ENCODE measurements around the gene RUFY3. TPM values are rescaled to one million over a fixed set of nuclear protein-coding genes. Genes with fewer than 3 reads are reported as not detected.

RUFY3 gene
- polyA plus RNA-seq, 3 donors: 11.1 to 37.3 (median 12.5) TPM

DNA sequence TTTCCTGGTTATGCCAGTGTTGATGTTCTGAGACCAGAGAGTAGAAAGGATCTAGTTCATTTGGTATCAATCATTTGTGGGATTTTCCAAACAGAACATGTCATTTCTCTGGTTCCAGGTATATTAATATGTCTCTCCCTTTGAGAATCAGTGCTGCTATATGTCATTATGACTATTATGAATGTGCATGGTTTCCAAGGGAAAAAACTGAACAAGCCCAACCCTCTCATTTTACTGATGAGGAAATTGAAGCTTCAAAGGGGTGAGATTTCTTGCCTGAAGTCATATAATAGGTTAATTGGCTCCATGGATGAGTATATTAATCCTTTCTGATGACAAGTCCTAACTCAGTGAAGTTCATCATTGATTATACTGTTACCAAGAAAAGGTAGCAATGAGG lies 31.9 kb downstream of the RUFY3 start:
- Histone ChIP-seq H3K4me2 (replicated peaks; ENCODE audit: extremely low read depth, low read length, poor library complexity, severe bottlenecking) (no peak overlapping the region), H3K9me3 (replicated peaks in 1 of 2; ENCODE audit: control insufficient read depth in 1 of 2, insufficient read depth in 1 of 2, low read length in 2 of 2) (no peaks in the 10 kb centered on the region), H3K79me2 (ENCODE audit: insufficient read depth, low read length) (peaks cover 54% of the 10 kb centered on the region), H3K27ac (ENCODE audit: low read depth in 1 of 2, low read length in 2 of 2) (peak overlapping the region; percentile 76 to 78), H2AFZ (ENCODE audit: insufficient read depth, low read depth, low read length, poor library complexity, severe bottlenecking) (no peak overlapping the region), H3K36me3 (replicated peaks in 1 of 2; ENCODE audit: control insufficient read depth in 1 of 2, insufficient read depth in 2 of 2, low read length in 2 of 2) (no peaks in the 10 kb centered on the region), H3K4me1 (ENCODE audit: control insufficient read depth in 1 of 2, insufficient read depth in 2 of 2, low read length in 2 of 2) (peaks cover 20 to 27% of the 10 kb centered on the region in 2 donors), H3K9ac (ENCODE audit: insufficient read depth, low read length, poor library complexity, severe bottlenecking) (no peak overlapping the region), H3K4me3 (replicated peaks in 1 of 3; ENCODE audit: low read depth in 2 of 3, low read length in 3 of 3) (no peak overlapping the region), H3K27me3 (ENCODE audit: control insufficient read depth in 2 of 2, insufficient read depth in 2 of 2, low read length in 2 of 2) (no peaks in the 10 kb centered on the region), H4K20me1 (ENCODE audit: insufficient read depth, low read length) (no peaks in the 10 kb centered on the region)
- Mint-ChIP-seq H3K27ac (peak overlapping the region; percentile 78 to 95 (median 87)), H3K36me3 (peaks cover 3 to 5% of the 10 kb centered on the region in 2 donors), H3K9me3 (peaks cover 0 to 5% (median 0%) of the 10 kb centered on the region in 7 donors), H3K27me3 (ENCODE audit: low read depth in 3 of 3) (no peaks in the 10 kb centered on the region), H3K4me1 (peaks cover 34% of the 10 kb centered on the region), H3K4me3 (no peak overlapping the region)
- intact Hi-C loops (cut with micrococcal nuclease): loop anchor here (5.0 to 10.0 kb wide), 2 partner anchors 36 to 49 kb away; no protein-coding TSS in a partner anchor
- no peak for DNase-seq
- TF ChIP-seq CTCF (IDR thresholded peaks at IDR 0.05): no peak

GRCh38 chr4:70754470-70754869 lies 32.7 kb downstream of the RUFY3 start:
- H3K9me3 ChIP-seq (replicated peaks in 1 of 2; ENCODE audit: control insufficient read depth in 1 of 2, insufficient read depth in 1 of 2, low read length in 2 of 2): no peaks in the 10 kb centered on the region
- peak overlapping the region in 2 of 3 experiments; percentile 31 to 48 for H3K4me3 ChIP-seq (replicated peaks in 1 of 3; ENCODE audit: low read depth in 2 of 3, low read length in 3 of 3)
- peak overlapping the region; percentile 57 for H3K4me2 ChIP-seq (replicated peaks; ENCODE audit: extremely low read depth, low read length, poor library complexity, severe bottlenecking)
- H3K79me2 ChIP-seq (ENCODE audit: insufficient read depth, low read length): peaks cover 51% of the 10 kb centered on the region
- peak overlapping the region; percentile 76 to 78 for H3K27ac ChIP-seq (ENCODE audit: low read depth in 1 of 2, low read length in 2 of 2)
- peak overlapping the region; percentile 34 to 72 for H3K4me3 Mint-ChIP-seq
- peaks cover 3 to 5% of the 10 kb centered on the region in 2 donors for H3K36me3 Mint-ChIP-seq
- H3K9ac ChIP-seq (ENCODE audit: insufficient read depth, low read length, poor library complexity, severe bottlenecking): peak overlapping the region; percentile 29
- intact Hi-C loops (cut with micrococcal nuclease): loop anchor here (5.0 to 10.0 kb wide), 2 partner anchors 37 to 50 kb away; no protein-coding TSS in a partner anchor
- peaks cover 20 to 27% of the 10 kb centered on the region in 2 donors for H3K4me1 ChIP-seq (ENCODE audit: control insufficient read depth in 1 of 2, insufficient read depth in 2 of 2, low read length in 2 of 2)
- no peaks in the 10 kb centered on the region for H4K20me1 ChIP-seq (ENCODE audit: insufficient read depth, low read length)
- peak; percentile 42 to 70 (median 66) for DNase-seq
- peaks cover 39% of the 10 kb centered on the region for H3K4me1 Mint-ChIP-seq
- no peaks in the 10 kb centered on the region for H3K27me3 ChIP-seq (ENCODE audit: control insufficient read depth in 2 of 2, insufficient read depth in 2 of 2, low read length in 2 of 2)
- WGBS (ENCODE audit: insufficient coverage): no CpG with 5 or more reads among the region's 1 CpG
- H3K36me3 ChIP-seq (replicated peaks in 1 of 2; ENCODE audit: control insufficient read depth in 1 of 2, insufficient read depth in 2 of 2, low read length in 2 of 2): no peaks in the 10 kb centered on the region
- H2AFZ ChIP-seq (ENCODE audit: insufficient read depth, low read depth, low read length, poor library complexity, severe bottlenecking): peak overlapping the region; percentile 31
- no peak for TF ChIP-seq CTCF (IDR thresholded peaks at IDR 0.05)
- H3K9me3 Mint-ChIP-seq: peaks cover 0 to 5% (median 0%) of the 10 kb centered on the region in 7 donors
- peak overlapping the region; percentile 78 to 95 (median 94) for H3K27ac Mint-ChIP-seq
- H3K27me3 Mint-ChIP-seq (ENCODE audit: low read depth in 3 of 3): no peaks in the 10 kb centered on the region

Data from CD14-positive monocyte (primary cell).